ENCODE measurements around the gene NRXN3.
"Not testable (repeated sequence)": the region's sequence is repeated elsewhere in the genome, so short reads cannot be mapped to it uniquely, and the experiment has no call there.

The NRXN3 gene

DNA sequence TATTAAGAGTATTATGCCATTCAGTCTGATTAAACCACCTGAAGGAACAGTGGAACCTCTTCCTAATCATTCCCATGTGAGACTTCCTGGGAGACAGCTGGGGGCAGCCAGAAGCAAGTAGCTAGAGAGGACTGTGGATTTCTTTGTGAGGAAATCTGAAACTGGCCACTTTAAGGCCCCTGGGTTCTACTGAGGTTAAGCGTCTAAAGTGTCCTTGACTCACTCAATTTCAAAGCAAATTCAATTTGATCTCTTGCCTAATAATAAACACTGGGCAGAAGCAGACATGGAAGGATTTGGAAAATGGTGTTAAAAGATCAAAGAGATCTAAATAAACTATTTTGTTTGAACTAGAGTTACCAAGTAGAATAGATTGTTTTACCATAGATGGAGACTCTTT is 909.9 kb downstream of the NRXN3 start:
- DNase-seq (ENCODE audit: low spot score) = no peak

DNA sequence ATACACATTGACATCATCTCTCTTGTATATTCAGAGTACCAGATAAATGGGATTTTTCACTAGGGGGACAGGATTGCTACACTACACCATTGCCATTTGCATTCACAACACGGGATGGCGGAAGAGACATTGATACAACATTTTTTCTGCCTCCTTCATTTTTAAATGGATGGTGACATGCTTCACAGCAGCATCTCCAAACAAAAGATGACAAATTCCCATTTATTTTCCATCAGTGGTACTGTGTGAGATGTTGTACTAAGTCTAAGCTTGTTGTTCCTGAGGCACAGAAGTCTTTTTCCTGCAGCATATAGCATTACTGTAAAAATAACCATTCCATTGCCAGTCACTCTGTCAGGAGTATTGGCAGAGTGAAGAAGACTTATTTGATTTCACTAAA is 912.7 kb downstream of the NRXN3 start:
- no peak for DNase-seq (ENCODE audit: low spot score)

- DNase-seq (ENCODE audit: low spot score) = no peak
Observed at GRCh38 chr14:79083356-79083755, 913.2 kb downstream of the NRXN3 start.

DNA sequence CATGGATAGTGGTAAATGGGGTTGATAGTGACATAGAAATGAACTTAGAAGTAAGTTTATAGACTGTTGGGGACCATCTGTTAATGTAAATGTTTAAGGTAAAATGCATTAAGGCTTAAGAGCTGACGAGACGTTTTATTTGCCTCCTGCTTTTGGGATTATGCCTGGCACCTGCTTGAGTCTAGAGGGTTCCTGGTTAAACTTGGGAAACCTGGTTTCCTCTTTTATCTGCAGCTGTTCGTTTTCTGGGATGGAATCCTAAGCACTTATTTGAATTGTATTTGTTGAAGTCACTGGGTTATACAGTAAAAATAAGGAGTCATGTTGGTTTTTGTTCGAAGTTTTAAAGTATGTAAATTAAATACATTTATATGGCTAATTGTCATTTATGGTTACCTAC is 914.7 kb downstream of the NRXN3 start:
- DNase-seq (ENCODE audit: low spot score) = no peak

GRCh38 chr14:79089576-79089975 is 919.4 kb downstream of the NRXN3 start:
- no peak for DNase-seq (ENCODE audit: low spot score)

DNA sequence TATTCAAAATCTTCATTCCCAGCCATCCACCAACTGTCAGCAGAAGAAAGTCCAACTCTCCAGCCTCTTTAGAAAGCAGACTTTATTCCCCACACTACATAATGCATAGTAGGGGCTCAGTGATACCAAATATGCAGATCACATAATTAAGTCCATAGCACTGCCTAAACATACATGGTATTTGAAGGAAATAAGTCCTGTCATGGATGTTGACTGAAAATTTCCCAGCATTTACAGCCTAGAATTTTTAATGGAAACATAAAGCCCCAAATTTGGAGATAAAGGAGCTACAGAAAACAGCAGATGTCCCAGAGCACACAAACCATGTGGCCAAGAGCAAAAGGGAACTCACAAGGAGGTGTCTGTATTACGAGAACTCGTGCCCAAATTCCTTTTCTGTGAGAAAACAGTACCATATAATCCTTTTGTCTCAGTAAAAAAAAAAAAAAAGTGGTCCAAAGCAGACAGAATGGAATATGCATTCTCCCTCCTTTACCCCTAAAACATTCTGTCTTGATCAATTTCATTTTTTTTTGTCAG is 920.5 kb downstream of the NRXN3 start:
- no peak for DNase-seq (ENCODE audit: low spot score)

DNA sequence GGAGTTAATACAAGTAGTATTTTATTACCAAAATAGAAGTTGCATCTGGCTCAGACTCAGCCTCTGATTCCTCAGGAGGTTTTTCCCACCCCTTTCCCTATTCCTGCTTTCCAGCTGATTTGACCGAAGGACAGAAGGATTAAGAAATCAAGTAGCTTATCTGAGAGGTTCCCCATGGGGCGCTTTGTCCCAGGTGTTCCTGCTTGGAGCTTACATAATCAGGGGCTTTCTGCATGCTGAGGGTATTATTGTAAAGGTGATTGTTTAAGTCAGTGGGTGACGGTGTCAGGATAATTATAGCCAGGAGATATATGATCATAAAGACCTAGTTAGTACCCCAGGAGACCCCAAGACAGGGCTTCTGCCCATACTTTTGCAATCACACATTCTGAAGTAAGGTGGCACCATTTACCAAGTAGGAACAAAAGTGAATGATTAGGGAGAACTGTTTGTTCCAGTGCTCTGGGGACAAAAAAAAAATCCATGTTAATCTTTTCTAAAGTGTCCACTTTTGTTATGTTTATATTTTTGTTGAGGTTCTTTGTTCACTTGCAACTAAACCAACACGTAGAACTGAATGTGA is 921.3 kb downstream of the NRXN3 start:
- no peak for DNase-seq (ENCODE audit: low spot score)

DNA sequence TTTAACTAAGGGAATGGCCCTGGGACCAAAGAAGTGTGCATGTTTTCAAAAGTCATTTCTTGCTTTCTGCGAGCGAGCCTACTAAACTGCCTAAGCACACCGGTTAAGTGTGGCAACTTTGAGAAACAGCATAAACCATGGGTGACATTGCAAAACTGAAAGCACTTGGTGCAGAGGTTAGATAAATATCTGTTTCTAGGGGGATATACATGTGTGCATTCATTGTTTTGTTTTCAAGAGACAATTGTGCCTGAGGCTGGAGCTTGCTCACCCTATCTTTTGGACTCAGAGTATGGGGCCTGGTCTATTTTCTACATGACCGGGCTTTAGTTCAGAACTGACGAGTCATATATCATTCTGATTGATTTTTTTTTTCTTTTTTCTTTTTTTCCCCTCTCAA is 923.4 kb downstream of the NRXN3 start:
- DNase-seq (ENCODE audit: low spot score) = no peak

- DNase-seq (ENCODE audit: low spot score) = no peak
Observed at GRCh38 chr14:79094951-79095350, 924.8 kb downstream of the NRXN3 start.

DNA sequence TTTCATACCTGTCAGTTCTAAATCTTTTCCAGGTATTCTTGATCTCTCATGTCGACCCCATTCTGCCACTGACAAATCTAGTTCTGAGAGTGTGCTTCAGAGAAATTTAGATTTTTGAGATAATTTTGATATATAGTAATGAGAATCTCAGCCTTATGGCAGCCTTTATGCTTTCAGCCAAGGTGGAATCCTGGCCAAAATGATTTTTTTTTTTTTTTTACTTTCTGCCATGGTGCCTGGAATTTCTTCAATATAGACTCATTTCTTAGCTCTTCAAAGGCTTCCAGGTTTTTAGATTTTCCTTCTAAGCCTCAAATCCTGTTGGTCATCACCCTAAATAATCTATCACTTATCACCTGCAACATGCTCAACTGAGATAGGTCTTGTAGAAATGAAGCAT is 926.6 kb downstream of the NRXN3 start:
- DNase-seq (ENCODE audit: low spot score) = no peak

DNA sequence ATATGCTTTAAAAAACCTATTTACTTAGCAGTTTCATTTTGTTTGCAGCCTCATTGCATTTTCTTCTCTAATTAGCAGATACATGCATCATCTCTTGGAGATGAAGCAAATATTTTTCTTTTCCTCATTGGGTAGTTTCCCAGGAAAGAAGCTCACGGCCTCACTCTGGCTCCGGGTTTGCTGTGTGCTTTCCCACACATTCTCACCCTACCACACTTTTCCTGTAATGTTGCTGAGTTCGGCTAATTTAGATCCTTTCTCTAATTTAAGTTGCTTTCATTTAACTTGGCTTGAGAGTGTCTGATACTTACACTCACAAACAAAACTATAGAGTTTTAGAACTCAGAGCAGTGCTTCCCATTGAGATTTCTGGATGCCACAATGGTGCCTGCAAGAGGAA is 928.2 kb downstream of the NRXN3 start:
- DNase-seq (ENCODE audit: low spot score) = no peak

- DNase-seq (ENCODE audit: low spot score) = no peak
Observed at GRCh38 chr14:79100578-79100977, 930.4 kb downstream of the NRXN3 start.

DNA sequence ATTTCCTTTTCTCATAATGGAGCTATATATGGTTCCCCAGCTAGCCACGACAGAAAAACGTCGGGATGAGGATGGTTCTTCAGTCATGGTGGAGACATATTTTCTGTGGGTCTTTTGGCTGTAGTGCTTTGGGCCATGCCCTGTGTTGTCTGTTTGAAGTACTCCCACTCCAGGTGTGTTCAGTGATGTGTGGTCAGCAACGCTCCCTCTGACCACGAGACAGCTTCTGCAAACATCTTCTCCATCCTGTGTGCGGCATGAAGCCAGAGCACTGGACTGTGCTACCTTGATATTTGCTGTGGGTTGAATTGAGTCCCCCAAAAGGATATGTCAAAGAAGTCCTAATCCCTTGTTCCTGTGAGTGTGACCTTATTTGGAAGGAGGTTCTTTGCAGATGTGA is 931.2 kb downstream of the NRXN3 start:
- DNase-seq (ENCODE audit: low spot score) = no peak

GRCh38 chr14:79103764-79104163 is 933.6 kb downstream of the NRXN3 start:
- no peak for DNase-seq (ENCODE audit: low spot score)

DNA sequence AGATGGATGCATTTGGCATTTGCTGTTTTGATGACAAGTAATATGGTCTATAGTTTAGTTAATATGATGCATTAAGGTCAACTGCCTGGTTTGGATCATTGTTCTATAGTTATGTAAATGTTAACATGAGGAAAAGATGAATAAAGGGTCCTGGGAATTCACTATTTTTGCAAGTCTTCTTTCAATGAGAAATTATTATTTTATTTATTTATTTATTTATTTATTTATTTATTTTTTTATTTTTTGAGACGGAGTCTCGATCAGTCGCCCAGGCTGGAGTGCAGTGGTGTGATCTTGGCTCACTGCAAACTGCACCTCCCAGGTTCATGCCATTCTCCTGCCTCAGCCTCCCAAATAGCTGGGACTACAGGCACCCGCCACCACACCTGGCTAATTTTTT is 940.4 kb downstream of the NRXN3 start:
- not testable (repeated sequence) for DNase-seq (ENCODE audit: low spot score)

DNA sequence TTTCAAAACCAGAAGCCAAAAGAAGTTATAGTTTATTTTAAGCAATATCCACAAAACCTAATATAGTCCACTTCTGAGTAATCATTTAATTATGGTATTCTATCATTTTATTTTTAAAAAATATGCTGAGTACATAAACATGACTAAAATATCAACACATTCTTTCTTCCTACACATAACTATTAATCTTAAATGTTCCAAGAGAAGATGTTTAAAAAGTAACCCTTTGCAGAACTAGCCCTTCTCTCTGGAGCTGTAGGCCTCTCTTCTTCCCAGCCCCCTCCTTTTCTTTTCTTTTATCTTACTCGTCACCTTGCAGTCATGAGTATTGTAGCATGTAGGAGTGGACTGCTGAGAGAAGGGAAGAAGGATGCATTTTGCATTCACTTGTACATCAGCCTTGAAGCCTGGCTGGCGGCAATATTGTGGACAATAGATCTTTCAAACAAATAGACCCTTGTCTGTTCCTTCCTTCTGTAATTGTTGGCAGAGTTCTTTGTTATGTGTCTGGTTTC is 941.9 kb downstream of the NRXN3 start:
- DNase-seq (ENCODE audit: low spot score) = no peak

GRCh38 chr14:79117561-79117960 is 947.4 kb downstream of the NRXN3 start:
- no peak for DNase-seq (ENCODE audit: low spot score)

DNA sequence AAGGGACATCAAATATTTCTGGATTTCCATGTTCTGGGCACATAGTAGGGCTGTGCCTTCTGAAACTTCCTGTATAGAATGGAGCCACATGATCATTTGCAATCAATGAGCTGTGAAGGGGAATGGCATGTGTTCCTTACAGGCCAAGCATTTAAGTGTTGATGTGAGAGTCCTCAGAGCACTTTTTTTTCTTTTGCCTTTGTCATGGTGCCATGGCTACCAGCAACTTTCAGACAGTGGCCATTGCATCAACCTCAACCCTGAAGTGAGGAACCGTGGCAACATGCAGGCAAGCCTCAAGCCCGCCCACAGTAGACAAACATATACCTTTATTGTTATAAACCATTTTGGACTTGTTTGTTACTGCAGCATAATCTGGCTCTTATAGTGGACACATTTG is 948.1 kb downstream of the NRXN3 start:
- no peak for DNase-seq (ENCODE audit: low spot score)

DNA sequence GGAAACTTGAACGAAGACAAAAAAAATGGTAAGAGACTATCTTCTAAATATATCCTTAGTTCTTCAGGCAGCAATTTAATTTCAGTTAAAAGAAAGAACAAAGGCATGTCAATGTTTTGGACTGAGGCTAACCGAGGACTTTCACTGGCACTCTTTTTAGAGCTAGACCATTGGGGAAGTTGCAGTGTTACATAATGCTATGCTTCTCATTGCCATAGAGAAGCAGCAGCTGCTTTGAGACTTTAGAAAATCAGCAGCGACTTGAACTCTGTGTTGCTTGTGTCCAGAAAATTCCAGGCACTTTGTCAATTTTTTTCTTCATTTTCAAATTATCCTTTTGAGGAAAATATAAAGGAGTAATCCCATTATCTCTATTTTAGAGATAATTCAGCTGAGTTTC is 964.2 kb downstream of the NRXN3 start:
- DNase-seq (ENCODE audit: low spot score) = no peak

DNA sequence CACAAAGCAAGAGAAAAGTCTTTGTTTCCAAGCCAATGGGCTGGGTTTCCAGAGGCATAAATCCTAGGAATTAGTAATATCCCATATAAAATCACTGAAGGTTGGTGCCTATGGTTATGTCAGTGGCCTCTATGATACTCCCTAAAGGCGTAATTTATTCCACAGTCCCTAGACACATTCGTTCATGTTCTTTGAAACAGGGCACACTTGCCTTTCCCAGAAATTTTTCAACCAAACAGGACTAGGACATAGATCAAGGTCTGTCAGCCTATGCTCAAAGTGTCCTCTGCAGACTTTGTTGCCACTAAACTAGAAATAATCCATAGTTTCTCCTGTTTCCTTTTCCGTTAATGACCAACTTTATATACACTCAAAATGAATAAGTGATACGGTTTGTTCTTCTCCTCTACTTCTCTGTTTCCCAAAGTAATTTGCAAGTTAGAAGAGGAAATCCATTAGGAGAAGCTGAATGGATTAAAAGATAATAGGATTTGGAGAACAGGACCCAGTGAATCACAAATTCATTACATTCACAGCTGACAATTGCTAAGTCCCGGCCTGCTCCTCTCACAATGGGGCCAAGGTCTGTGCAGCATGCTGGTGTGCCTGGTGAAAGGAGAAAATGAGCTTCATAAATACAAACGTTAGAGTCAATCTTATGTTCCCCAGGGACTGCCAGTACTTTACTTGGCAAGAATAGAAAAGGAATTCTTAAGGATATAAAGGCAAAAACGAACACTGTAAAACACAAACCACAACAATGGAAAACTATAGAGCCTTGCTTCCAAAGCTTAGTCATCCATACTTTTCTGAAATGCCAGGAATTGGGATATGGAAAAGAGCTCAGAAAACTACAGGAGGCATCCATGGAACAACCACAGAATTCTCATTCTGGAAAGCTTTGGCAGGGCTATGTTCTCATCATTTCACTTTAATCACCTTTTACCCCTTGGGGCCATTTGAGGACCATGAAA is 966.2 kb downstream of the NRXN3 start:
- no peak for DNase-seq (ENCODE audit: low spot score)

DNA sequence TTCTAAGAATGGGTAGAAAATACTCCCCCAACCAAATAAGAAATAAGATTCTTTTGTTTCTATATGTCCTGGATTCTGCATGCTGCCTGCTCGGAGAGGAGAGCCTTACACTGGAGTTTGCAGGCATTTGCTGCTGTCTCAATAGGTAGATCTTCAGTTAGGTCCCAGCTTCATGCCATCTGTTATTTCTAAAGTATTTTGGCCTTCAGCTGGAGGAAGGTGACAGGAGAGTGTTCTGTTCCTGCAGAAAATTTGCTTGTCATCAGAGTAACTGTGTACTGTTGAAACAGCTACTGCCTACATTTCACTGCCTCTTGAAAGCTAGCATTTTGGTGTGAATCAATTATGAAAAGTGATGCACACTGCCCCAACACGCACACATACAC is 966.9 kb downstream of the NRXN3 start:
- no peak for DNase-seq (ENCODE audit: low spot score)

- DNase-seq (ENCODE audit: low spot score) = no peak
Observed at GRCh38 chr14:79137836-79138235, 967.7 kb downstream of the NRXN3 start.

DNA sequence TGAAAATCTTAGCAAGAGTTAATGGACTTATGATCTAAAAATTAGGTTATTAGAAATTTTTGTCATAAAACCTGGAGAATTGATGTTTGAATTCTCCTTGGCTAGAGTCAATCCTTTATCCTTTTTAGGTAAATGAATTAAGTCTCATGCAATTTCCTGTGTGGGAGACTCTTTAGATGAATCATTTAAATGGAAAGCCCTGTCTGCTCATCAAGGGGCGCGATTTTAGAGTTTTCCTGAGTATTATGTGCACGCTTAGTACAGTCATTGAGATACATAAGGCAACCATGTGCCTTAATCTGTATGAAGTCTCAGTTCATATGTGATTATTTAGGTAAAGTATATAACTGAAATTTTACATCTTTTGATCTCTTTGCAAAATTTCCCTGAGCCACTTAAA is 974.7 kb downstream of the NRXN3 start:
- DNase-seq (ENCODE audit: low spot score) = no peak

Measured in hematopoietic multipotent progenitor cell treated with erythropoietin and hydrocortisone succinate and interleukin-3 and kit ligand, for 15 days (in vitro differentiated cells).